ENCODE data around the gene ECEL1.

The ECEL1 gene

GRCh38 chr2:232483311-232483922 lies 4.2 kb downstream of the ECEL1 start:
- DNase-seq: no peak

GRCh38 chr2:232482301-232483238 lies 5.1 kb downstream of the ECEL1 start:
- no peak for DNase-seq

GRCh38 chr2:232481322-232482140 lies 6.1 kb downstream of the ECEL1 start:
- DNase-seq: no peak

GRCh38 chr2:232480201-232481190 lies 7.1 kb downstream of the ECEL1 start:
- no peak for DNase-seq

- no peak for DNase-seq
Measured at GRCh38 chr2:232479341-232480200, 8.1 kb downstream of the ECEL1 start.

GRCh38 chr2:232478571-232479340 lies 8.9 kb downstream of the ECEL1 start:
- DNase-seq: no peak

GRCh38 chr2:232477751-232478510 lies 9.7 kb downstream of the ECEL1 start:
- no peak for DNase-seq

GRCh38 chr2:232476791-232477190 lies 10.8 kb downstream of the ECEL1 start:
- no peak for DNase-seq

- DNase-seq: no peak
Measured at GRCh38 chr2:232476045-232476444, 11.6 kb downstream of the ECEL1 start.

GRCh38 chr2:232473467-232473890 lies 14.2 kb downstream of the ECEL1 start:
- DNase-seq: no peak

GRCh38 chr2:232466221-232466620 lies 21.4 kb downstream of the ECEL1 start:
- DNase-seq: no peak

- no peak for DNase-seq
Measured at GRCh38 chr2:232465061-232465460, 22.6 kb downstream of the ECEL1 start.

- no peak for DNase-seq
Measured at GRCh38 chr2:232464544-232464885, 23.1 kb downstream of the ECEL1 start.

- DNase-seq: no peak
Measured at GRCh38 chr2:232463701-232464543, 23.7 kb downstream of the ECEL1 start.

- DNase-seq: no peak
Measured at GRCh38 chr2:232460171-232460570, 27.5 kb downstream of the ECEL1 start.

- no peak for DNase-seq
Measured at GRCh38 chr2:232459419-232460035, 28.1 kb downstream of the ECEL1 start.

GRCh38 chr2:232458661-232459418 lies 28.8 kb downstream of the ECEL1 start:
- DNase-seq: no peak
